Tibial artery (tissue), 4 donors: ENCODE data around the gene KRTAP5-1.

Experiments
- DNase-seq, 2 donors: peaks; one replicate each; pipeline ENCODE4 v3.0.0-alpha.2; 2019
- H3K27ac ChIP-seq, 2 donors: fragments of 200-600 bp; sonication (generic) in 1 of 2; 1 replicate in 1 of 2; 2 replicates in 1 of 2; pipeline ENCODE4 v1.5.1; 2018 to 2019; ENCODE audit warnings: mild to moderate bottlenecking in 1 of 2
- H3K27me3 ChIP-seq, 2 donors: fragments of 200-600 bp; sonication (generic) in 1 of 2; one replicate each; pipeline versions ENCODE4 v1.5.1 to v1.6.0; 2016 to 2019
- H3K36me3 ChIP-seq, 3 donors: fragments of 200-600 bp; sonication (generic) in 2 of 3; one replicate each; pipeline ENCODE4 v1.5.1; 2016 to 2019; ENCODE audit warnings: mild to moderate bottlenecking in 2 of 3
- H3K4me1 ChIP-seq, 4 donors: fragments of 200-600 bp; sonication (generic) in 2 of 4; 1 replicate in 3 of 4; 2 replicates in 1 of 4; pipeline ENCODE4 v1.5.1; 2016 to 2019
- H3K4me3 ChIP-seq, 2 donors: fragments of 200-600 bp; sonication (generic) in 1 of 2; 1 replicate in 1 of 2; 2 replicates in 1 of 2; pipeline ENCODE4 v1.5.1; 2018 to 2019; ENCODE audit warnings: mild to moderate bottlenecking in 2 of 2
- H3K9me3 ChIP-seq, 3 donors: fragments of 200-600 bp; sonication (generic) in 1 of 3; one replicate each; pipeline ENCODE4 v1.5.1; 2016 to 2019
- CTCF ChIP-seq, 2 experiments: fragments of 200-600 bp in 1 of 2; fragments of 450-650 bp in 1 of 2; IDR thresholded peaks; one replicate each; pipeline ENCODE4 v1.5.1; 2017 to 2019; ENCODE audit warnings: antibody characterized with exemption in 2 of 2, mild to moderate bottlenecking in 1 of 2, moderate library complexity in 1 of 2
- intact Hi-C: fragments of 100-400 bp; cut with DNase I; formaldehyde crosslinking; loops from one replicate; pipeline ENCODE4 v1.15.0; 2023; ENCODE audit warnings: low total_unique reads

Gene KRTAP5-1

GRCh38 chr11:1574238-1574932 lies 10.7 kb downstream of the KRTAP5-1 start:
- peak; percentile 80 to 97 for TF ChIP-seq CTCF (IDR thresholded peaks at IDR 0.05)
- Histone ChIP-seq H3K36me3 (no peaks in the 10 kb centered on the region), H3K4me3 (peak overlapping the region; percentile 65 to 85), H3K4me1 (peaks cover 0 to 44% (median 43%) of the 10 kb centered on the region in 4 donors), H3K27me3 (no peaks in the 10 kb centered on the region), H3K9me3 (peaks cover 0 to 8% (median 7%) of the 10 kb centered on the region in 3 donors), H3K27ac (peak overlapping the region; percentile 78 to 82)
- intact Hi-C loops, result loop anchor here (1.0 to 10.0 kb wide), 2 partner anchors 30 to 120 kb away; no protein-coding TSS in a partner anchor
- DNase-seq, result peak in 1 of 2 donors; percentile 41

- Histone ChIP-seq H3K36me3 (no peaks in the 10 kb centered on the region), H3K27me3 (no peaks in the 10 kb centered on the region), H3K4me1 (peaks cover 0 to 49% (median 45%) of the 10 kb centered on the region in 4 donors), H3K27ac (peak overlapping the region; percentile 78 to 82), H3K4me3 (peak overlapping the region; percentile 65 to 85), H3K9me3 (peaks cover 0 to 8% (median 7%) of the 10 kb centered on the region in 3 donors)
- intact Hi-C loops, result loop anchor here (1.0 to 10.0 kb wide), 3 partner anchors 27 to 119 kb away; no protein-coding TSS in a partner anchor
- no peak for TF ChIP-seq CTCF (IDR thresholded peaks at IDR 0.05)
- DNase-seq, result peak in 1 of 2 donors; percentile 22
These were observed 11.2 kb downstream of the KRTAP5-1 start for GRCh38 chr11:1573903-1574237.

GRCh38 chr11:1573077-1573902 lies 11.8 kb downstream of the KRTAP5-1 start:
- H3K4me1 ChIP-seq, result peaks cover 0 to 55% (median 50%) of the 10 kb centered on the region in 4 donors
- intact Hi-C loops, result loop anchor here (1.0 to 10.0 kb wide), 2 partner anchors 26 to 118 kb away; no protein-coding TSS in a partner anchor
- H3K4me3 ChIP-seq, result peak overlapping the region; percentile 65 to 85
- H3K9me3 ChIP-seq, result peaks cover 0 to 3% (median 2%) of the 10 kb centered on the region in 3 donors
- H3K27ac ChIP-seq, result peak overlapping the region; percentile 78 to 82
- H3K36me3 ChIP-seq, result no peaks in the 10 kb centered on the region
- no peaks in the 10 kb centered on the region for H3K27me3 ChIP-seq
- no peak for TF ChIP-seq CTCF (IDR thresholded peaks at IDR 0.05)
- DNase-seq, result peak in 1 of 2 donors; percentile 21

GRCh38 chr11:1572197-1573076 lies 12.6 kb downstream of the KRTAP5-1 start, which contains the start of gene DUSP8:
Gene DUSP8 (minus strand): TSS chr11:1572271. CDS start chr11:1565826, 6,445 bp downstream.
- DNase-seq, result peak; percentile 88 to 96
- H3K9me3 ChIP-seq, result no peaks in the 10 kb centered on the region
- H3K36me3 ChIP-seq, result no peaks in the 10 kb centered on the region
- peaks cover 0 to 64% (median 58%) of the 10 kb centered on the region in 4 donors for H3K4me1 ChIP-seq
- TF ChIP-seq CTCF (IDR thresholded peaks at IDR 0.05), result no peak
- no peaks in the 10 kb centered on the region for H3K27me3 ChIP-seq
- H3K4me3 ChIP-seq, result peak within 1 kb of the TSS; percentile 65 to 85
- H3K27ac ChIP-seq, result peak within 1 kb of the TSS; percentile 85 to 89
- intact Hi-C loops, result loop anchor here (1.0 to 10.0 kb wide), 2 partner anchors 25 to 118 kb away; no protein-coding TSS in a partner anchor

- intact Hi-C loops, result loop anchor here (10.0 kb wide), 1 partner anchor 117 kb away; no protein-coding TSS in a partner anchor
- peak overlapping the region; percentile 65 to 85 for H3K4me3 ChIP-seq
- no peak for TF ChIP-seq CTCF (IDR thresholded peaks at IDR 0.05)
- no peaks in the 10 kb centered on the region for H3K27me3 ChIP-seq
- DNase-seq, result no peak
- H3K4me1 ChIP-seq, result peaks cover 0 to 67% (median 60%) of the 10 kb centered on the region in 4 donors
- H3K36me3 ChIP-seq, result no peaks in the 10 kb centered on the region
- no peaks in the 10 kb centered on the region for H3K9me3 ChIP-seq
- H3K27ac ChIP-seq, result peak overlapping the region; percentile 85 to 89
These were observed 13.3 kb downstream of the KRTAP5-1 start for GRCh38 chr11:1571760-1572196.
